ENCODE results near the gene RAD51B.

- no peak for TF ChIP-seq EZH2 (IDR thresholded peaks at IDR 0.05)
- TF ChIP-seq POLR2AphosphoS5 (IDR thresholded peaks at IDR 0.05; ENCODE audit: borderline replicate concordance, low read depth, low read length) = no peak
These were observed 891.2 kb downstream of the RAD51B start for GRCh38 chr14:68710776-68711175.
